ENCODE measurements around the gene PSMD11. TPM values are rescaled to one million over a fixed set of nuclear protein-coding genes. Genes with fewer than 3 reads are reported as not detected.
A peak's percentile ranks its signal among the peaks of the same experiment; 100 is the strongest.
"Not testable (repeated sequence)": the region's sequence is repeated elsewhere in the genome, so short reads cannot be mapped to it uniquely, and the experiment has no call there.

Gene PSMD11
- total RNA-seq, result 83.2 TPM

DNA sequence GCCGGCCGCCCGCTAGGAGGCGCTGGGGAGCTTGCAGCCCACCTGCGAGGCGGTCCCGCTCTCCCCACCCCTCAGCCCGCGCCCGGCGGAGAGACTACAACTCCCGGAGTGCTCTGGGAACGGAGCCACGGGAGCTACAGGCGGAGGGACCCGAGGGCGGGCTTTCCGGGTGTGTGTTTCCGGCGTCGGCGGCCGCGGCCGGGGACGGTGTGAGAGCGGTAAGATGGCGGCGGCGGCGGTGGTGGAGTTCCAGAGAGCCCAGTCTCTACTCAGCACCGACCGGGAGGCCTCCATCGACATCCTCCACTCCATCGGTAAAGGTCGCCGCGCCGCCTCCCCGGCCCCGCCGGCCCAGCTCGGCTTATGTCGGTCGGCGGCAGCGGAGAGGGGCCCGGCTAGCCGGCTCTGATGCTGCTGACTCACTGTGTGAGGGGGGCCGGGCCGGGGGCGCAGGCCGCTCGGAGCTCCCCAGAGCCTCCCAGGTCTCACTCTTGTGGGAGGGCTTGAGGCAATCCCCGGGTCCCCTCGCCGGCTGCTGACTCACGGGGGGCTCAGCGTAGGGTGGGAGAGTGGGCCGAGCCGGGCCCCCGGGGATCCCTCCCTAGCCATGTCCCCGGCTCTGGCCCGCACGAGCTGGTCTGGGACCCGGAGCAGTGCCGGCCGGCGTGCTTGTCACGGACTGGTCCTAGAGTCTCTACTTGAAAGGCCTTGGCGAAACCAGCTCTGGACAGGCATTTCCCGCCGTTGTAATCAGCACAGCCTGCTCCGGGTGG is at the start of gene PSMD11:
PSMD11 (plus strand) TSS at position 210 of the 773 bp plus-strand sequence; CDS start at position 224, 14 bp downstream.
- DNase-seq (ENCODE audit: low spot score in 2 of 2), result peak; percentile 93 to 97
- no peak for FAIRE-seq

GRCh38 chr17:32396343-32396742 is 48.0 kb upstream of the PSMD11 start:
- DNase-seq (ENCODE audit: low spot score in 2 of 2) (no peak), FAIRE-seq (no peak)

- no peak for FAIRE-seq
- no peak for DNase-seq (ENCODE audit: low spot score in 2 of 2)
These were observed 45.4 kb upstream of the PSMD11 start for GRCh38 chr17:32398946-32399345.

DNA sequence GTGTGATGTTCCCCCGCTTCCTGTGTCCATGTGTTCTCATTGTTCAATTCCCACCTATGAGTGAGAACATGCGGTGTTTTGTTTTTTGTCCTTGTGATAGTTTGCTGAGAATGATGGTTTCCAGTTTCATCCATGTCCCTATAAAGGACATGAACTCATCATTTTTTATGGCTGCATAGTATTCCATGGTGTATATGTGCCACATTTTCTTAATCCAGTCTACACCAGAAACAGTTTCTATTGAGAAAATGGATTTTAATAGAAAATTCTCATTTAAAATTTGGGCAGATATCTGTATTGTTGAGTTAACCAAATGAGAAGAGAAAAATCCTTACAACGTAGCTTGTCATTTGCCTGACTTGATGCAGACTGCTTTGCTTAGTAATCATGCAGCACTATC is 34.2 kb upstream of the PSMD11 start:
- DNase-seq (ENCODE audit: low spot score in 2 of 2); FAIRE-seq: not testable (repeated sequence)

GRCh38 chr17:32426894-32427293 is 17.4 kb upstream of the PSMD11 start:
- peak; percentile 92 for FAIRE-seq
- no peak for DNase-seq (ENCODE audit: low spot score in 2 of 2)

GRCh38 chr17:32429598-32429997 is 14.7 kb upstream of the PSMD11 start:
- DNase-seq (ENCODE audit: low spot score in 2 of 2), result no peak
- FAIRE-seq, result no peak

- DNase-seq (ENCODE audit: low spot score in 2 of 2), result no peak
- FAIRE-seq, result no peak
These were observed 3.6 kb upstream of the PSMD11 start for GRCh38 chr17:32440722-32441121.

- no peak for DNase-seq (ENCODE audit: low spot score in 2 of 2)
- FAIRE-seq, result no peak
These were observed 2.4 kb upstream of the PSMD11 start for GRCh38 chr17:32441886-32442285.

- FAIRE-seq (no peak), DNase-seq (ENCODE audit: low spot score in 2 of 2) (no peak)
These were observed 446 bp upstream of the PSMD11 start for GRCh38 chr17:32443827-32444300.

GRCh38 chr17:32445074-32445415 is 735 bp downstream of the PSMD11 start:
- DNase-seq (ENCODE audit: low spot score in 2 of 2), result peak in 1 of 2 donors; percentile 22
- FAIRE-seq, result no peak

GRCh38 chr17:32445497-32445896 is 1.2 kb downstream of the PSMD11 start:
- DNase-seq (ENCODE audit: low spot score in 2 of 2) (no peak), FAIRE-seq (no peak)

- no peak for DNase-seq (ENCODE audit: low spot score in 2 of 2)
- no peak for FAIRE-seq
These were observed 1.7 kb downstream of the PSMD11 start for GRCh38 chr17:32445971-32446370.

DNA sequence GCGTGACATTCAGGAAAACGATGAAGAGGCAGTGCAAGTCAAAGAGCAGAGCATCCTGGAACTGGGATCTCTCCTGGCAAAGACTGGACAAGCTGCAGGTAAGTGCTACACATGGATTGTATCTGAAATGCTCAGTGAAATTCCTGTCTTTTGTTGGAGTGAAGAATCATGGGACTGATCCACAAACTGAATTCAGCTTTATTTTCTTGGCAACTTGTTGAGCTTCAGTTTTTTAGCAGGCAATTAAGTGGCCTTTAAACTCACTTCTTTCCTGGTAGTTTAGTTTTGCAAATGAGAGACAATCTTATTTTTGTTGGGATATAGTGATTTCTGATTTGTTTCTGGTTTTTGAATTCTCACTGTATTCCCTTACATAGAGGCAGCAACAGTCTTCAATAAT is 2.6 kb downstream of the PSMD11 start:
- DNase-seq (ENCODE audit: low spot score in 2 of 2) (no peak), FAIRE-seq (no peak)

- no peak for FAIRE-seq
These were observed 5.7 kb downstream of the PSMD11 start for GRCh38 chr17:32449963-32450362.

GRCh38 chr17:32450379-32450778 is 6.1 kb downstream of the PSMD11 start:
- not testable (repeated sequence) for DNase-seq (ENCODE audit: low spot score in 2 of 2); FAIRE-seq

More at GRCh38 chr17:32449963-32450362, 5.7 kb downstream of the PSMD11 start:
- DNase-seq (ENCODE audit: low spot score in 2 of 2), result no peak

DNA sequence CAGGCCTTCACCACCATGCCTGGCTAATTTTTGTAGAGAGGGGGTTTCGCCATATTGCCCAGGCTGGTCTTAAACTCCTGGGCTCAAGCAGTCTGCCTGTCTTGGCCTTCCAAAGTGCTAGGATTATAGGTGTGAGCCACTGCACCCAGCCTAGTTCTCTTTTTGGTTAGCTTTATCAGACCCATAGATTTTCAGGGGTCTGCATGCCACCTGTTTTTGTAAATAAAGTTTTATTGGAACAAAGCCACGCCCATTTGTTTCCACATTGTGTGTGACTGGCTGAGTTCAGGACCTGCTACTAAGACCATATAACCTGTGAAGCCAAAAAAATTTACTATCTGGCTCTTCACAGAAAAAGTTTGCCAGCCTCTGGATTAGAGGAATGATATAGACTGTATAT is 7.6 kb downstream of the PSMD11 start:
- DNase-seq (ENCODE audit: low spot score in 2 of 2), result no peak
- FAIRE-seq, result no peak

DNA sequence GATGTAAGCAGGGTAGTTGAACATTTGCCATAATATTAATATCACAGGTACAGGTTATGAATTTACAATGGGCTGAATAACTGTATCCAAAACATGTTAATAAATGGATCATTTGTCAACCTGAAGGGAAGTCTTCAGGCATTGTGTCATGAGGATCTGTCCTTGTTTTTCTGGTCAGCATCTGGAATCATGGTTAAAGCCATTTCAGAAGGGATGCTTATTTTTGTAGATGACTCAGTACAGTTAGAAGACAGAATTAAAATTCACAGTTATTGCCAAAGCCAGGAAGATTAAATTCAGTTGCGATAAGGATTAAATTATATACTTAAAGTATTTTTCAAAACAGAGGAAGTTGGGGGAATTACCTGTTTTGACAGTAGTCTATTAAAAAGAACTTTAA is 8.0 kb downstream of the PSMD11 start:
- FAIRE-seq, result no peak
- no peak for DNase-seq (ENCODE audit: low spot score in 2 of 2)

- FAIRE-seq (no peak), DNase-seq (ENCODE audit: low spot score in 2 of 2) (no peak)
These were observed 9.1 kb downstream of the PSMD11 start for GRCh38 chr17:32453370-32453769.

DNA sequence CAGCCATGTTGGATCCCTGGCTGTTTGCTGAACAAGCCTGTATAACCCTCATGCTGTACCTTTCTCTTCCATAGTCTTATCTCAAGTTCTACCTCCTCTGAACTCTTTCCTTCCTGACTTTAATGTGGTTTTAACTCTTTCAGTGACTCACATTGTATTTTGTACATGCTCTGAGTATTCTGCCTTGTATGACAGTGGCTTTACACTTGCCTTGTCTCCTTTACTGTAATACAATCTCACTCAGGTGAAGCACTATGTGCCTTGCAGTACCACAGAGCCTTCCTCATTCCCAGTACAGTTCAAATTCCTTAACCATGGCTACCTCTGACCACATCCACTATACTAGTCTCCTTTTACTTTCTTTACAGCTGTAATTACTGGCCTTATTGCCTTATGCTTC is 14.1 kb downstream of the PSMD11 start:
- DNase-seq (ENCODE audit: low spot score in 2 of 2) (no peak), FAIRE-seq (no peak)

DNA sequence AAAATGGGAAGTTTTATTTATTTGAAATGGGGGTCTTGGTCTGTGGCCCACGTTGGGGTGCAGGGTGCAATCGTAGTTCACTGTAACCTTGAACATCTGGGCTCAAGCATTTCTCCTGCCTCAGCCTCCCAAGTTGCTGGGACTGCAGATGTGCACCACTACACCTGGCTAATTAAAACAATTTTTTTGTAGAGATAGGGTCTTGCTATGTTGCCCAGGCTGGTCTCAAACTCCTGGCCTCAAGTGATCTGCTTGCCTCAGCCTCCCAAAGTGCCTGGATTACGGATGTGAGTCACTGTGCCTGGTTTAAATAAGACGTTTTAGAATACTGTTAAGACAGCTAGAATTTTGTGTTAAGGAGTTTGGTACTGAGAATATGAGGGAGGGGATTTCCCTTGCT is 15.7 kb downstream of the PSMD11 start:
- FAIRE-seq (no peak), DNase-seq (ENCODE audit: low spot score in 2 of 2) (no peak)

DNA sequence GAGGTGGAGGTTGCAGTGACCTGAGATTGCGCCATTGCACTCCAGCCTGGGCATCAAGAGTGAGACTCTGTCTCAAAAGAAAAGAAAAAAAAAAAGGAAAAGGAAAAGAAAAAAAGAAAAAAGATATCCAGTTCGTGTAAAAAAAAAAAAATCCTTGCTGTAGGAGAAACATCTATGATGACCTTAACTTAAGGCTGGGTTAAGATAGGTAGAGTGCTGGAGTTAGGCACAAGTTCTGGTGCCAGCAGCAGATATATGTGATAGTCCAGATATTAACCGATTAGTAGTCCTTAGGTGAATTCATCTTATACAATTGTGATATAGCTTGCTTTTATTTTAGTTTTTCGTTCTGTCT is 17.2 kb downstream of the PSMD11 start:
- no peak for FAIRE-seq

DNA sequence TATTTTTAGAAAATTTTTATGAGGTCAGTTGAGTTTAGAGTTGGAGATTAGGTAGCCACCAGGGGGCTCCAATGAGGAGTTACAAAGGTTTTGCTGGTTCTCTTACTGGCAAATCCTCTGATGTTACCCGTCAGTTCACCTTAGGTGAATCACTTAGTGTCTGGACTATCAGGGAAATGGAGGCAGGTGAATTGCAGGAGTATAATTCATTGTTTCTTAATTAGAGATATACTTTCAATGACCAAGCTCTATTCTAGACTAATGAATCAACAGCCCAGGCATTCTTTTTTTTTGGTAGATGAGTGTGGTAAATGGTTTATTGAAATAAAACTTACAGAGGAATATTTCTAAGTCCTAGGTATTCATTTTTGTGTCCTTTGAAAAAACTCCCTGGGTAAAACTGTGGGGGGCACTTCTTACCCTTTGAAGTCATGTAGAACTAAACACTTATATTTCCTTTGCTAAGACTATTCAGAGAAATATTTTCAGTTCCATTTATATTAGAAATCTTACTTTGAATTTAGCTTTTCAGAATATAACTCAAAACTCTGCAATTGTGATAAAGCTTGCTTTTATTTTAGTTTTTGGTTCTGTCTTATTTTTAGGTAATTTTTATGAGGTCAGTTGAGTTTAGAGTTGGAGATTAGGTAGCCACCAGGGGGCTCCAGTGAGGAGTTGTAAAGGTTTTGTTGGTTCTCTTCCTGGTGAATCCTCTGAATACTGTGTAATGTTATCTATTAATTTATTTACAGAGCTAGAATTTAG is 17.7 kb downstream of the PSMD11 start:
- no peak for DNase-seq (ENCODE audit: low spot score in 2 of 2)
- FAIRE-seq, result peak; percentile 40

More for the DNA sequence above, 17.2 kb downstream of the PSMD11 start:
- DNase-seq (ENCODE audit: low spot score in 2 of 2), result no peak
